ENCODE data around the gene UBE2F.

Gene UBE2F

GRCh38 chr2:238040918-238041317 lies 74.1 kb downstream of the UBE2F start:
- DNase-seq, result no peak
- H3K27ac ChIP-seq (ENCODE audit: low read depth, low read length), result no peak overlapping the region
- no peak overlapping the region for H3K4ac ChIP-seq (ENCODE audit: low read depth, low read length)
- peaks cover 45 to 61% of the 10 kb centered on the region in 2 experiments for H3K36me3 ChIP-seq (ENCODE audit: control insufficient read depth in 1 of 2, insufficient read depth in 2 of 2, low read length in 2 of 2)
- H2AFZ ChIP-seq (ENCODE audit: insufficient read depth, low read length, poor library complexity), result no peak overlapping the region
- no CpG with 5 or more reads among the region's 9 CpGs for WGBS (ENCODE audit: extremely low coverage, insufficient coverage, insufficient read length)
- H2BK120ac ChIP-seq (ENCODE audit: insufficient read depth, low read length, poor library complexity), result no peak overlapping the region
- H3K79me1 ChIP-seq (ENCODE audit: low read length), result no peaks in the 10 kb centered on the region
- no peak overlapping the region for H3K14ac ChIP-seq (ENCODE audit: low read length)
- no peak overlapping the region for H2AK5ac ChIP-seq (ENCODE audit: low read length)
- no peak overlapping the region for H4K12ac ChIP-seq (ENCODE audit: low read depth, low read length)
- H3K4me3 ChIP-seq (ENCODE audit: low read depth, low read length), result no peak overlapping the region
- no peak overlapping the region for H3K4me2 ChIP-seq (ENCODE audit: low read length)
- no peak overlapping the region for H4K91ac ChIP-seq (ENCODE audit: low read depth, low read length)
- H3K79me2 ChIP-seq (ENCODE audit: control insufficient read depth, insufficient read depth, low read length, poor library complexity), result no peaks in the 10 kb centered on the region
- H3K9me3 ChIP-seq (ENCODE audit: insufficient read depth, low read depth, low read length), result peaks cover 4% of the 10 kb centered on the region
- no peaks in the 10 kb centered on the region for H3K27me3 ChIP-seq (ENCODE audit: insufficient read depth, low read length)
- no peak overlapping the region for H2BK12ac ChIP-seq (ENCODE audit: low read length)
- H3K18ac ChIP-seq (ENCODE audit: low read length), result no peak overlapping the region
- no peak overlapping the region for H3K9ac ChIP-seq (ENCODE audit: low read length)
- no peaks in the 10 kb centered on the region for H3K4me1 ChIP-seq (ENCODE audit: control insufficient read depth in 1 of 2, insufficient read depth in 2 of 2, low read length in 2 of 2)
- no peak overlapping the region for H3K23ac ChIP-seq (ENCODE audit: low read length)
- H2BK5ac ChIP-seq (ENCODE audit: low read depth, low read length, poor library complexity), result no peak overlapping the region
- H4K8ac ChIP-seq (ENCODE audit: low read depth, low read length), result no peak overlapping the region

DNA sequence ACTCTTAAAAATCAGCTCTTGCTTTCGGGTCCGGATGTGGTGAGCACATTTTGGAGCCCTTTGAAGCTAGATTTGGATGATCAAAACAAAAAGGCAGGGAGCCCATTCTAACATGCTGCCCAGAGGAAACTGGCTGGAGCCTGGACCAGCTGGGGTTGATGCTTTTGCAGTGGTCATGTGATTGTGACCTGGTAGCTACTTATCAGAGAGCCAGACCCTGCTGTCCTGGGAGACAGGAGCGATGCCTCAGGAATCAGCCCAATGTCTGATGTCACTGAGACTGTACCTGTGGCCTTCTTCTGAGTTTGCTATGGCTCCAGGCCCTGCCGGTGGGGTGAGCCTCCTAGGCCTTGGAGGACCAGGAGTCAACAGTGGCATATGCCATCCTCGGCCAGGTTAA lies 75.3 kb downstream of the UBE2F start:
- no peak overlapping the region for H2BK12ac ChIP-seq (ENCODE audit: low read length)
- H3K9ac ChIP-seq (ENCODE audit: low read length), result no peak overlapping the region
- peaks cover 44 to 57% of the 10 kb centered on the region in 2 experiments for H3K36me3 ChIP-seq (ENCODE audit: control insufficient read depth in 1 of 2, insufficient read depth in 2 of 2, low read length in 2 of 2)
- H3K4me2 ChIP-seq (ENCODE audit: low read length), result no peak overlapping the region
- no peak overlapping the region for H4K91ac ChIP-seq (ENCODE audit: low read depth, low read length)
- no peaks in the 10 kb centered on the region for H3K79me2 ChIP-seq (ENCODE audit: control insufficient read depth, insufficient read depth, low read length, poor library complexity)
- H3K27me3 ChIP-seq (ENCODE audit: insufficient read depth, low read length), result no peaks in the 10 kb centered on the region
- no peak for DNase-seq
- H3K4me1 ChIP-seq (ENCODE audit: control insufficient read depth in 1 of 2, insufficient read depth in 2 of 2, low read length in 2 of 2), result no peaks in the 10 kb centered on the region
- no peak overlapping the region for H3K18ac ChIP-seq (ENCODE audit: low read length)
- H3K23ac ChIP-seq (ENCODE audit: low read length), result no peak overlapping the region
- H2AK5ac ChIP-seq (ENCODE audit: low read length), result no peak overlapping the region
- H3K79me1 ChIP-seq (ENCODE audit: low read length), result no peaks in the 10 kb centered on the region
- H3K27ac ChIP-seq (ENCODE audit: low read depth, low read length), result no peak overlapping the region
- H2AFZ ChIP-seq (ENCODE audit: insufficient read depth, low read length, poor library complexity), result no peak overlapping the region
- H3K4ac ChIP-seq (ENCODE audit: low read depth, low read length), result no peak overlapping the region
- no peak overlapping the region for H4K12ac ChIP-seq (ENCODE audit: low read depth, low read length)
- peaks cover 6% of the 10 kb centered on the region for H3K9me3 ChIP-seq (ENCODE audit: insufficient read depth, low read depth, low read length)
- no peak overlapping the region for H4K8ac ChIP-seq (ENCODE audit: low read depth, low read length)
- no peak overlapping the region for H3K14ac ChIP-seq (ENCODE audit: low read length)
- no peak overlapping the region for H3K4me3 ChIP-seq (ENCODE audit: low read depth, low read length)
- no peak overlapping the region for H2BK5ac ChIP-seq (ENCODE audit: low read depth, low read length, poor library complexity)
- no peak overlapping the region for H2BK120ac ChIP-seq (ENCODE audit: insufficient read depth, low read length, poor library complexity)
- WGBS (ENCODE audit: extremely low coverage, insufficient coverage, insufficient read length), result no CpG with 5 or more reads among the region's 5 CpGs

GRCh38 chr2:238042849-238043584 lies 76.2 kb downstream of the UBE2F start:
- WGBS (ENCODE audit: extremely low coverage, insufficient coverage, insufficient read length), result no CpG with 5 or more reads among the region's 6 CpGs
- no peak overlapping the region for H3K23ac ChIP-seq (ENCODE audit: low read length)

DNA sequence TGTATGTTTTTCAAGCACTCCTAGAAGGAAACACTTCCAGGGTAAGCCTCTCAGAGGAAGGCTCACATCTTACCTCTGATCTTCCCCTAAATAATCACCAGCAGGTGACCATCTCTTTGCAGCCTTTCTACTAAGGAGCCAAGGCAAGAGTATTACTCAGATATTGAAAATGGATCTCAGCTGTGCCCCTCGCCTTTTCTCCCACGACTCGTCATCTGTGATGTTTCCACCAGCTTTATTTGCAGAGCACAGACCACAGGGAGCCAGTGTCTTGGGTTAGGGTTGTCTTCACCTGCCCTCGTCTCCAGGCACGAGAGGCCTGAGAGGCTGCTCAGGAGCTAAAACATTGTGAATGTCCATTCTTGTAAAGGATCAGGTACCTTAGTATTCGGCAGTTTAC lies 77.0 kb downstream of the UBE2F start:
- Histone ChIP-seq H2BK5ac (ENCODE audit: low read depth, low read length, poor library complexity) (no peak overlapping the region), H3K9me3 (ENCODE audit: insufficient read depth, low read depth, low read length) (peaks cover 3% of the 10 kb centered on the region), H4K12ac (ENCODE audit: low read depth, low read length) (no peak overlapping the region), H3K23ac (ENCODE audit: low read length) (no peak overlapping the region), H2BK12ac (ENCODE audit: low read length) (no peak overlapping the region), H3K79me1 (ENCODE audit: low read length) (no peaks in the 10 kb centered on the region), H2BK120ac (ENCODE audit: insufficient read depth, low read length, poor library complexity) (no peak overlapping the region), H3K79me2 (ENCODE audit: control insufficient read depth, insufficient read depth, low read length, poor library complexity) (no peaks in the 10 kb centered on the region), H3K27ac (ENCODE audit: low read depth, low read length) (no peak overlapping the region), H3K9ac (ENCODE audit: low read length) (no peak overlapping the region), H3K36me3 (ENCODE audit: control insufficient read depth in 1 of 2, insufficient read depth in 2 of 2, low read length in 2 of 2) (peaks cover 32 to 42% of the 10 kb centered on the region in 2 experiments), H3K14ac (ENCODE audit: low read length) (no peak overlapping the region), H4K91ac (ENCODE audit: low read depth, low read length) (no peak overlapping the region), H3K4me2 (ENCODE audit: low read length) (no peak overlapping the region), H3K18ac (ENCODE audit: low read length) (no peak overlapping the region), H4K8ac (ENCODE audit: low read depth, low read length) (no peak overlapping the region), H3K27me3 (ENCODE audit: insufficient read depth, low read length) (no peaks in the 10 kb centered on the region), H3K4ac (ENCODE audit: low read depth, low read length) (no peak overlapping the region), H2AK5ac (ENCODE audit: low read length) (no peak overlapping the region), H3K4me1 (ENCODE audit: control insufficient read depth in 1 of 2, insufficient read depth in 2 of 2, low read length in 2 of 2) (no peaks in the 10 kb centered on the region), H3K4me3 (ENCODE audit: low read depth, low read length) (no peak overlapping the region), H2AFZ (ENCODE audit: insufficient read depth, low read length, poor library complexity) (no peak overlapping the region)
- no peak for DNase-seq
- WGBS (ENCODE audit: extremely low coverage, insufficient coverage, insufficient read length), result no CpG with 5 or more reads among the region's 6 CpGs

More at GRCh38 chr2:238042849-238043584, 76.2 kb downstream of the UBE2F start:
- Histone ChIP-seq H2AFZ (ENCODE audit: insufficient read depth, low read length, poor library complexity) (no peak overlapping the region), H3K79me1 (ENCODE audit: low read length) (no peaks in the 10 kb centered on the region), H4K12ac (ENCODE audit: low read depth, low read length) (no peak overlapping the region), H3K36me3 (ENCODE audit: control insufficient read depth in 1 of 2, insufficient read depth in 2 of 2, low read length in 2 of 2) (peaks cover 39 to 49% of the 10 kb centered on the region in 2 experiments), H3K4ac (ENCODE audit: low read depth, low read length) (no peak overlapping the region), H2BK5ac (ENCODE audit: low read depth, low read length, poor library complexity) (no peak overlapping the region), H2BK120ac (ENCODE audit: insufficient read depth, low read length, poor library complexity) (no peak overlapping the region), H3K9me3 (ENCODE audit: insufficient read depth, low read depth, low read length) (peaks cover 4% of the 10 kb centered on the region), H3K79me2 (ENCODE audit: control insufficient read depth, insufficient read depth, low read length, poor library complexity) (no peaks in the 10 kb centered on the region), H3K4me1 (ENCODE audit: control insufficient read depth in 1 of 2, insufficient read depth in 2 of 2, low read length in 2 of 2) (no peaks in the 10 kb centered on the region), H3K4me2 (ENCODE audit: low read length) (no peak overlapping the region), H3K14ac (ENCODE audit: low read length) (no peak overlapping the region), H3K18ac (ENCODE audit: low read length) (no peak overlapping the region), H3K27ac (ENCODE audit: low read depth, low read length) (no peak overlapping the region), H4K8ac (ENCODE audit: low read depth, low read length) (no peak overlapping the region), H2AK5ac (ENCODE audit: low read length) (no peak overlapping the region), H4K91ac (ENCODE audit: low read depth, low read length) (no peak overlapping the region), H3K27me3 (ENCODE audit: insufficient read depth, low read length) (no peaks in the 10 kb centered on the region), H3K9ac (ENCODE audit: low read length) (no peak overlapping the region), H3K4me3 (ENCODE audit: low read depth, low read length) (no peak overlapping the region), H2BK12ac (ENCODE audit: low read length) (no peak overlapping the region)
- DNase-seq, result no peak
